Measurements from ENCODE around the gene NRROS. TPM values are rescaled to one million over a fixed set of nuclear protein-coding genes. Genes with fewer than 3 reads are reported as not detected.

NRROS gene
- total RNA-seq = under 0.01 and 0.17 TPM in 2 replicates

GRCh38 chr3:196639483-196640296, at the start of gene NRROS:
TSS of gene NRROS (plus strand) at chr3:196639694. CDS start at chr3:196654540, 14,846 bp downstream.

Other genes starting within 250 kb of the NRROS start
- gene UBXN7, start 207.3 kb upstream of the NRROS start, total RNA-seq = 5.4 and 6.1 TPM in 2 replicates
- 9.8 and 10.8 TPM in 2 replicates for gene RNF168, start 135.9 kb upstream of the NRROS start, total RNA-seq
- gene SMCO1, start 124.3 kb upstream of the NRROS start, total RNA-seq = 0.15 and 0.34 TPM in 2 replicates
- gene WDR53, start 71.1 kb upstream of the NRROS start, total RNA-seq = 6.7 and 7.2 TPM in 2 replicates
- 4.6 and 5.2 TPM in 2 replicates for gene FBXO45, start 71.0 kb upstream of the NRROS start, total RNA-seq
- 0.89 and 1.0 TPM in 2 replicates for gene CEP19, start 72.6 kb downstream of the NRROS start, total RNA-seq
- gene PIGX, start 72.7 kb downstream of the NRROS start, total RNA-seq = 19.3 and 26.6 TPM in 2 replicates
- gene PAK2, start 100.2 kb downstream of the NRROS start, total RNA-seq = 21.4 and 29.3 TPM in 2 replicates
- 16.5 and 16.8 TPM in 2 replicates for gene SENP5, start 228.2 kb downstream of the NRROS start, total RNA-seq

Measured in bronchus fibroblast of lung (primary cell).